GM18858 (cell line): ENCODE measurements around the gene GPRIN3.
"Not testable (repeated sequence)": the region's sequence is repeated elsewhere in the genome, so short reads cannot be mapped to it uniquely, and the experiment has no call there.

ENCODE experiments used
- ATAC-seq: cut with Tn5 transposase; IDR thresholded peaks from one replicate; pipeline ENCODE4 v1.9.1; 2021; ENCODE audit not compliant: unreplicated experiment

The GPRIN3 gene

GRCh38 chr4:89221167-89221867 lies 86.3 kb downstream of the GPRIN3 start:
- no peak for ATAC-seq

- ATAC-seq = no peak
Measured at GRCh38 chr4:89218587-89218986, 89.0 kb downstream of the GPRIN3 start.

GRCh38 chr4:89217604-89218003 lies 90.0 kb downstream of the GPRIN3 start:
- ATAC-seq = no peak

GRCh38 chr4:89216866-89217265 lies 90.7 kb downstream of the GPRIN3 start:
- no peak for ATAC-seq

GRCh38 chr4:89216422-89216821 lies 91.2 kb downstream of the GPRIN3 start:
- no peak for ATAC-seq

GRCh38 chr4:89215736-89216135 lies 91.9 kb downstream of the GPRIN3 start:
- ATAC-seq = no peak

- ATAC-seq = no peak
Measured at GRCh38 chr4:89214308-89214707, 93.3 kb downstream of the GPRIN3 start.

GRCh38 chr4:89213382-89213701 lies 94.3 kb downstream of the GPRIN3 start:
- no peak for ATAC-seq

GRCh38 chr4:89212666-89213381 lies 94.8 kb downstream of the GPRIN3 start:
- ATAC-seq = no peak

GRCh38 chr4:89204624-89205023 lies 103.0 kb downstream of the GPRIN3 start:
- ATAC-seq = no peak

- no peak for ATAC-seq
Measured at GRCh38 chr4:89203902-89204301, 103.7 kb downstream of the GPRIN3 start.

GRCh38 chr4:89199394-89199793 lies 108.2 kb downstream of the GPRIN3 start:
- not testable (repeated sequence) for ATAC-seq

- no peak for ATAC-seq
Measured at GRCh38 chr4:89197920-89198319, 109.7 kb downstream of the GPRIN3 start.

- ATAC-seq = no peak
Measured at GRCh38 chr4:89196745-89197144, 110.9 kb downstream of the GPRIN3 start.

- ATAC-seq = no peak
Measured at GRCh38 chr4:89196056-89196674, 111.4 kb downstream of the GPRIN3 start.

- ATAC-seq = no peak
Measured at GRCh38 chr4:89193843-89194242, 113.8 kb downstream of the GPRIN3 start.
